Measurements from ENCODE around the gene RNF207.

Gene RNF207

DNA sequence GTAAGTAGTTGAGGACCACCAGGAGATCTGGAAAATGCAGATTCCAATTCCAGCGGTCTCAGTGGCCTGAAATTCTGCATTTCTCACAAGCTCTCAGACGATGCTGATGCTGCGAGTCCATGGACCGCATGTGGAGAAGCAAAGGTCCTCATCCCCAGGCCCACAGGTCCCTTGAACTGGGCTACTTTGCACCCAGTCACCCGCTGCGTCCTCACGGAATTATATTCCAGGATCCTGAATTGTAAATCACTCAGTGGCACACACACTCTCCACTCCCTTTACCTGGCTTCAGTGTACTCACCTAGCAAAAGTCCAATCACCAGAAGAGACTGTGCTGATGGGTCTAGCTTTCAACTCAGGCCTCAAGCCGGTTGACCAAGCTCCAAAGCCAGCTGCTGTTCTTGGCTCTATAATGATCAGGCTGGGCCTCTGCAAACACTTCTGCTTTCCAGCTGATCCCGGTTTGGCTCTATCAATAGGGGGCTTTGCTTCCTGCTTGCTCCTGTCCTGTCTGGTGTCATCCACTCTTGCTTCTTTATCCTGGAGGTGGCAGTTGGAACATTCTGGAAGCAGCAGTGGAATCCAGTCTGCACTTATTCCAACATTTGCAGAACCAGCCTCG lies 5.6 kb upstream of the RNF207 start:
- peak overlapping the region; percentile 67 to 96 for H3K4me3 ChIP-seq (ENCODE audit: low read depth in 1 of 2, low read length in 2 of 2)
- H3K4me1 ChIP-seq (ENCODE audit: control insufficient read depth in 1 of 2, insufficient read depth in 2 of 2, low read length in 2 of 2) = peaks cover 16 to 23% of the 10 kb centered on the region in 2 donors
- H3K36me3 ChIP-seq (ENCODE audit: control insufficient read depth in 1 of 2, insufficient read depth in 2 of 2, low read length in 2 of 2) = peaks cover 0 to 20% of the 10 kb centered on the region in 2 donors
- H3K27ac ChIP-seq (ENCODE audit: low read depth, low read length) = peak overlapping the region; percentile 39
- peak overlapping the region in 1 of 2 donors; percentile 51 for H3K9ac ChIP-seq (ENCODE audit: low read depth in 1 of 2, low read length in 2 of 2)
- H3K27me3 ChIP-seq (ENCODE audit: control insufficient read depth in 1 of 2, insufficient read depth in 2 of 2, low read length in 2 of 2) = no peaks in the 10 kb centered on the region
- no peaks in the 10 kb centered on the region for H3K9me3 ChIP-seq (ENCODE audit: control insufficient read depth in 1 of 2, low read length in 2 of 2)

DNA sequence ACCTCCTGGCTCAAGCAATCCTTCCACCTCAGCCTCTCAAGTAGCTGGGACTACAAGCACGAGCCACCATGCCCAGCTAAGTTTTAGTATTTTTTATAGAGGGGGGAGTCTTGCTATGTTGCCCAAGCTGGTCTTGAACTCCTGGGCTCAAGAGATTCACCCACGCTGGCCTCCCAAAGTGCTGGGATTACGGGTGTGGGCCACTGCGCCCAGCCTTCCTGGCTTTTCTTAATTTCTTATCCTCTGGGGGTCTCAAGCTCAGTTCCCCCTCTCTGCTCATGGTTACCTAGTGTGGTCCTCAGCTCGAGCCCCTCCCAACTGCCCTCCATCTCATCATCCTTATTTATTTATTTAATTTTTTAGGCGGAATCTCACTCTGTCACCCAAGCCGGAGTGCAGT lies 3.7 kb upstream of the RNF207 start:
- H3K9me3 ChIP-seq (ENCODE audit: control insufficient read depth in 1 of 2, low read length in 2 of 2) = no peaks in the 10 kb centered on the region
- peaks cover 16 to 28% of the 10 kb centered on the region in 2 donors for H3K4me1 ChIP-seq (ENCODE audit: control insufficient read depth in 1 of 2, insufficient read depth in 2 of 2, low read length in 2 of 2)
- peaks cover 0 to 5% of the 10 kb centered on the region in 2 donors for H3K36me3 ChIP-seq (ENCODE audit: control insufficient read depth in 1 of 2, insufficient read depth in 2 of 2, low read length in 2 of 2)
- no peak overlapping the region for H3K9ac ChIP-seq (ENCODE audit: low read depth in 1 of 2, low read length in 2 of 2)
- no peak overlapping the region for H3K27ac ChIP-seq (ENCODE audit: low read depth, low read length)
- H3K27me3 ChIP-seq (ENCODE audit: control insufficient read depth in 1 of 2, insufficient read depth in 2 of 2, low read length in 2 of 2) = peaks cover 0 to 8% of the 10 kb centered on the region in 2 donors
- no peak overlapping the region for H3K4me3 ChIP-seq (ENCODE audit: low read depth in 1 of 2, low read length in 2 of 2)

DNA sequence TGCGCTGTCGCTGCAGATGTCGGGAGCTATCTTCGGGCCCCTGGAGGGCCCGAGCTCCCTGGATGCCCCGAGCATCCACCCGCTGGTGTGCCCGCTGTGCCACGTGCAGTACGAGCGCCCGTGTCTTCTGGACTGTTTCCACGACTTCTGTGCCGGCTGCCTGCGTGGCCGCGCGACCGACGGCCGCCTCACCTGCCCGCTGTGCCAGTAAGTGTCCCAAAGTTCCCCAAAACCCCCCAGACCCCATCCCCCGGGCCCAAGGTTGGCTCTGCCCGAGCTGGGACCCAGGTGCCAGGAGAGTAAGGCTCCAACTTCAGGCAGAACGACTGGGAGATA lies 569 bp downstream of the RNF207 start:
- Histone ChIP-seq H3K9ac (ENCODE audit: low read depth in 1 of 2, low read length in 2 of 2) (peak overlapping the region in 1 of 2 donors; percentile 74), H3K4me3 (ENCODE audit: low read depth in 1 of 2, low read length in 2 of 2) (peak overlapping the region; percentile 66 to 80), H3K9me3 (ENCODE audit: control insufficient read depth in 1 of 2, low read length in 2 of 2) (no peaks in the 10 kb centered on the region), H3K36me3 (ENCODE audit: control insufficient read depth in 1 of 2, insufficient read depth in 2 of 2, low read length in 2 of 2) (no peaks in the 10 kb centered on the region), H3K4me1 (ENCODE audit: control insufficient read depth in 1 of 2, insufficient read depth in 2 of 2, low read length in 2 of 2) (peaks cover 0 to 16% of the 10 kb centered on the region in 2 donors), H3K27me3 (ENCODE audit: control insufficient read depth in 1 of 2, insufficient read depth in 2 of 2, low read length in 2 of 2) (peaks cover 0 to 8% of the 10 kb centered on the region in 2 donors), H3K27ac (ENCODE audit: low read depth, low read length) (no peak overlapping the region)

DNA sequence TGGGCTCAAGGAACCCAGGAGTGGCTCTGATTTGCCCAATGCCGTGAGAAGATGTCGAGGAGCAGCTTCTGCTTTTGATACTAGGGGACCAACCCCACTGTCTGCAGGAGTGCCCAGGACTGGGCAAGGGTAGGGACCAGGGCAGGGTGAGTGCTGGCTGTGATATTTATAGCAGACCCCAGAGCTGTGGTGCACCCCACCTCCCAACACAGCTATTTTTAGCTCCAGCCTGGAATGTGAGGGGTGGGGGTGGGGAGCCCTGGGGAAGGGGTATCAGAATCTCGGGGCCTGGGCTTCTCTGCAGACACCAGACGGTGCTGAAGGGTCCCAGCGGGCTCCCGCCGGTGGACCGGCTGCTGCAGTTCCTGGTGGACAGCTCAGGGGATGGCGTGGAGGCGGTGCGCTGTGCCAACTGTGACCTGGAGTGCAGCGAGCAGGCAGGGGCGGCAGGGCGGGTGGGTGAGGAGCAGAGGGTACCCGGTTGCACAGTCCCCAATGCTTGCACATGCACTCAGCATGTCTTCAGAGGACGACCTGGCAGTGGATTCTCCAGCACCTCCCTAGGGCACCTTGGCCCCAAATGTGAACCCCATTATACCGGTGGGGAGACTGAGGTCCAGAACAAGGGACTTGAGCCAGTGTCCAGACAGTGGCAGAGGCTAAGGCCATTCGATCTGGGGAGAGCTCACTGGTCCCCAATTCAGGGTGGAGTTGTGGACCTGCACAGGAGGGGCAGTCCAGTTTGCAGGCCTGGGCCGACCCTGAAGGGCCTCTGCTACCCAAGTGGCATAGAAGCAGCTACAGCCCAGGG lies 1.4 kb downstream of the RNF207 start:
- Histone ChIP-seq H3K27ac (ENCODE audit: low read depth, low read length) (no peak overlapping the region), H3K9ac (ENCODE audit: low read depth in 1 of 2, low read length in 2 of 2) (no peak overlapping the region), H3K4me3 (ENCODE audit: low read depth in 1 of 2, low read length in 2 of 2) (peak overlapping the region in 1 of 2 donors; percentile 80), H3K4me1 (ENCODE audit: control insufficient read depth in 1 of 2, insufficient read depth in 2 of 2, low read length in 2 of 2) (peaks cover 0 to 16% of the 10 kb centered on the region in 2 donors), H3K36me3 (ENCODE audit: control insufficient read depth in 1 of 2, insufficient read depth in 2 of 2, low read length in 2 of 2) (peaks cover 0 to 4% of the 10 kb centered on the region in 2 donors), H3K27me3 (ENCODE audit: control insufficient read depth in 1 of 2, insufficient read depth in 2 of 2, low read length in 2 of 2) (peaks cover 0 to 8% of the 10 kb centered on the region in 2 donors), H3K9me3 (ENCODE audit: control insufficient read depth in 1 of 2, low read length in 2 of 2) (no peaks in the 10 kb centered on the region)

DNA sequence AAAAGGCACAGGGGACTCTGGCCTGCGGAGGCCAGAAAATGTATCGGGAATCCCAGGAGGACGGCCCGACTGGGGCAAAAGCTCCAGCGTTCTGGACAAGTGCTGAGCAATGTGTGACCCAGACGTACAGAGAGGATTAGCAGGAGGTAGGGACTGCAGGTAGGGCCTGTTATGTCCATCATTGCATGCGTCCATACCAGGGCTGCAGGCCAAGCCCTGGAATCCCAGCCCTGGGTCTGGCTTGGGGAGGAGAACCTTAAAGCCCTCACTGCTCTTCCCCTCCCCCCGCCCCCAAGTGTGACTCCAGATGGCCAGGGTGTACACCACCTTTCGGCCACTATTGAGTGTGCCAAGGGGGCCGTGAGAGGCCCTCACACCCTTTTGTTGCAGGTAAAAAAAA lies 2.0 kb downstream of the RNF207 start:
- Histone ChIP-seq H3K36me3 (ENCODE audit: control insufficient read depth in 1 of 2, insufficient read depth in 2 of 2, low read length in 2 of 2) (peaks cover 0 to 5% of the 10 kb centered on the region in 2 donors), H3K9me3 (ENCODE audit: control insufficient read depth in 1 of 2, low read length in 2 of 2) (no peaks in the 10 kb centered on the region), H3K9ac (ENCODE audit: low read depth in 1 of 2, low read length in 2 of 2) (no peak overlapping the region), H3K4me3 (ENCODE audit: low read depth in 1 of 2, low read length in 2 of 2) (no peak overlapping the region), H3K27ac (ENCODE audit: low read depth, low read length) (no peak overlapping the region), H3K4me1 (ENCODE audit: control insufficient read depth in 1 of 2, insufficient read depth in 2 of 2, low read length in 2 of 2) (peaks cover 0 to 16% of the 10 kb centered on the region in 2 donors), H3K27me3 (ENCODE audit: control insufficient read depth in 1 of 2, insufficient read depth in 2 of 2, low read length in 2 of 2) (peaks cover 0 to 8% of the 10 kb centered on the region in 2 donors)

DNA sequence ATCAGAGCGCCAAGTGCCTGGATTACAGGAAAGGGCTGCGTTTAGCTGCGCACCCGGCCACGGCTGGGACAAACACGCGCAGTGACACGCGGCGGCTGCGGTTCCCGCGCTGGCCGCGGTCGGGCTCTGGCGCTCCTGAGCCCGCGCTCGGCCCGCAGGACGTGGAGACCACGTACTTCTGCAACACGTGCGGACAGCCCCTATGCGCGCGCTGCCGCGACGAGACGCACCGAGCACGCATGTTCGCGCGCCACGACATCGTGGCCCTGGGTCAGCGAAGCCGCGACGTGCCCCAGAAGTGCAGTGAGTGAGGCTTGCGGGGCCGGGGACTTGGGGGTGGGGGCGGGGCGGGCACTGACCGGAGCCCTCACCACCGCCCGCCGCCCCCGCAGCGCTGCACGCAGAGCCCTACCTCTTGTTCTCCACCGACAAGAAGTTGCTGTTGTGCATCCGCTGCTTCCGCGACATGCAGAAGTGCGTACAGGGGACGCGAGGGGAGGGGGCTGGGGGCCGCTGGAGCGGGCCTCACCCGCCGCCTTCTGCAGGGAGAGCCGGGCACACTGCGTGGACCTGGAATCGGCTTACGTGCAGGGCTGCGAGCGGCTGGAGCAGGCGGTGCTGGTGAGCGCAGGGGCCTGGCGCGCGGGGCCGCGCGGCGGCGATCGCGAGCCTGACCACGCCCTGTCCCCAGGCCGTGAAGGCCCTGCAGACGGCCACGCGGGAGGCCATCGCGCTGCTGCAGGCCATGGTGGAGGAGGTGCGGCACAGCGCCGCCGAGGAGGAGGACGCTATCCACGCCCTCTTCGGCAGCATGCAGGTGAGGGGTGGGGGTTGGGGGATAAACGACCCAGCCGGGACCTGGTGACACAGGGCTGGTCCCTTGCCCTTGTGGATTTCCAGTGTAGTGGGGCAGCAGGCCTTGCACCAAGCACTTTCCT lies 3.1 kb downstream of the RNF207 start:
- Histone ChIP-seq H3K4me1 (ENCODE audit: control insufficient read depth in 1 of 2, insufficient read depth in 2 of 2, low read length in 2 of 2) (peaks cover 0 to 16% of the 10 kb centered on the region in 2 donors), H3K4me3 (ENCODE audit: low read depth in 1 of 2, low read length in 2 of 2) (peak overlapping the region; percentile 55 to 58), H3K9ac (ENCODE audit: low read depth in 1 of 2, low read length in 2 of 2) (peak overlapping the region in 1 of 2 donors; percentile 38), H3K36me3 (ENCODE audit: control insufficient read depth in 1 of 2, insufficient read depth in 2 of 2, low read length in 2 of 2) (peaks cover 0 to 5% of the 10 kb centered on the region in 2 donors), H3K9me3 (ENCODE audit: control insufficient read depth in 1 of 2, low read length in 2 of 2) (no peaks in the 10 kb centered on the region), H3K27me3 (ENCODE audit: control insufficient read depth in 1 of 2, insufficient read depth in 2 of 2, low read length in 2 of 2) (peaks cover 0 to 8% of the 10 kb centered on the region in 2 donors), H3K27ac (ENCODE audit: low read depth, low read length) (no peak overlapping the region)

DNA sequence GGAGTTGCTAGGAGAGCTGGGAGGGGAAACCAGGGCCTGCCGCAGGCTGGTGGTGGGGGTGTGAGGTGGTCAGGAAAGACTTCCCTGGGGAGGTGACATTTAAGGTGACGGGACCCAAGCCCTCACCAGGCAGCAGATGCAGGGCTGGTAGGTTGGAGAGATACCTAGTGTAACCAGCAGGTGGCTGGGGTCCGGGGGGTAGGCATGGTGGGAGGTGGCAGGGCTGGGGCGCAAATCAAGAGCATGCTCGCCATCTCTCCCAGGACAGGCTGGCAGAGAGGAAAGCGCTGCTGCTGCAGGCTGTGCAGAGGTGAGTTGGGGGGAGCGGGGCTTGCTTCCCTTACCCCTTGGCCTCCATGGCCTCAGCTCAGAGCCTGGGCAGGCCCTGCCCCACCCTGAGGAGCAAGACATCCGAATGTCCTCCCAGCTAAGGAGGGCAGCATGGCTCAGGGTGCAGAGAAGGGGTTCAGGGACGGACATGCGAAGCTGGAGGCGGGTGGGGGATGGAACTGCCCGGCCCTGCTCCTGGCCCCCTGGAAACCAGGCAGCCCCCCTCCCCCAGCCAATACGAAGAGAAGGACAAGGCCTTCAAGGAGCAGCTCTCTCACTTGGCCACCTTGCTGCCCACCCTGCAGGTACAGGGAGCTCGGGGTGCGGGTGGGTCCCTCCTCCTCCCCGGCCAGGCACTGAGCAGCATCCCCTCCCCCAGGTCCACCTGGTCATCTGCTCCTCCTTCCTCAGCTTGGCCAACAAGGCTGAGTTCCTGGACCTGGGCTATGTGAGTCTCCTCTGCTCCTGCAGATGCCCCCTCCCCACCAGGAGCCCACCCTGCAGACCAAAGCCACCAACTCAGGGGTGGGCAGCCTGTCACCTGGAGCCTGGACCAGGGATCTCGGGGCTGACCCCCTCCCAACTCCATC lies 4.0 kb downstream of the RNF207 start:
- no peak overlapping the region for H3K27ac ChIP-seq (ENCODE audit: low read depth, low read length)
- peak overlapping the region; percentile 55 to 58 for H3K4me3 ChIP-seq (ENCODE audit: low read depth in 1 of 2, low read length in 2 of 2)
- no peaks in the 10 kb centered on the region for H3K9me3 ChIP-seq (ENCODE audit: control insufficient read depth in 1 of 2, low read length in 2 of 2)
- H3K27me3 ChIP-seq (ENCODE audit: control insufficient read depth in 1 of 2, insufficient read depth in 2 of 2, low read length in 2 of 2) = peaks cover 0 to 8% of the 10 kb centered on the region in 2 donors
- H3K4me1 ChIP-seq (ENCODE audit: control insufficient read depth in 1 of 2, insufficient read depth in 2 of 2, low read length in 2 of 2) = peaks cover 0 to 16% of the 10 kb centered on the region in 2 donors
- H3K36me3 ChIP-seq (ENCODE audit: control insufficient read depth in 1 of 2, insufficient read depth in 2 of 2, low read length in 2 of 2) = peaks cover 0 to 5% of the 10 kb centered on the region in 2 donors
- H3K9ac ChIP-seq (ENCODE audit: low read depth in 1 of 2, low read length in 2 of 2) = no peak overlapping the region

DNA sequence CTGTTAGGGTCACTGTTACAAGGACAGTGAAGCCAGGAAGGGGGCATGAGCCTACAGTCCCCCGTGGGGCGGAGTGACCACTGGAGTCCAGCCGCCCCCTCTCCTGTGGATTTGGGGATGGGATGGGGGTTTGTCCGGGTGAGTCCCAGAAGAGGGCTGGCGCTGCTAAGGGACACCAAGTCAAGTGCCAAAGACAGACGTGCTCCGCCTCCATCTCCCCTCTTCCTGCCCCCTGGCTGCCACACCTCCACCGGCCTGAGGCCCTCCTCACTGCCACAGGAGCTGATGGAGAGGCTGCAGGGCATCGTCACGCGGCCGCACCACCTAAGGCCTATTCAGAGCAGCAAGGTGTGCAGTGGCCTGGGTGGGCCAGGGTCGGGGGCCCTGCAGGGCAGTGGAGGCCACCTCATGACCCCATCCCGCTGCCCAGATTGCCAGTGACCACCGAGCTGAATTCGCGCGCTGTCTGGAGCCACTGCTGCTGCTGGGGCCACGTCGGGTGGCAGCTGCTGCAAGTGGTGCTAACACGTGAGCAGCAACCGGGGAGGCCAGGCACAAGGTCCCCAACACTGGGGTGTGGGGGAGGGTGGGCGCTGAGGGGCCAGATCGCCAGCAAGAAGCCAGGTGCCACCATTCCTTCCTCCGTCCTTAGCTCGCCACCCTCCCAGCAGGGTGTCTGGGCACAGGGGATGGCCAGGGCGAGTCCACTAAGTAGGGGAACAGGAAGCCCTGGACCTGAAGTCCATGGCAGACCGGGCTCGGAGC lies 4.9 kb downstream of the RNF207 start:
- H3K4me3 ChIP-seq (ENCODE audit: low read depth in 1 of 2, low read length in 2 of 2) = no peak overlapping the region
- H3K9me3 ChIP-seq (ENCODE audit: control insufficient read depth in 1 of 2, low read length in 2 of 2) = no peaks in the 10 kb centered on the region
- peaks cover 0 to 5% of the 10 kb centered on the region in 2 donors for H3K36me3 ChIP-seq (ENCODE audit: control insufficient read depth in 1 of 2, insufficient read depth in 2 of 2, low read length in 2 of 2)
- H3K27ac ChIP-seq (ENCODE audit: low read depth, low read length) = no peak overlapping the region
- H3K4me1 ChIP-seq (ENCODE audit: control insufficient read depth in 1 of 2, insufficient read depth in 2 of 2, low read length in 2 of 2) = peaks cover 0 to 16% of the 10 kb centered on the region in 2 donors
- peaks cover 0 to 8% of the 10 kb centered on the region in 2 donors for H3K27me3 ChIP-seq (ENCODE audit: control insufficient read depth in 1 of 2, insufficient read depth in 2 of 2, low read length in 2 of 2)
- H3K9ac ChIP-seq (ENCODE audit: low read depth in 1 of 2, low read length in 2 of 2) = no peak overlapping the region

All from duodenal mucosa (tissue), 2 donors.